ENCODE data around the gene CD52. TPM values are rescaled to one million over a fixed set of nuclear protein-coding genes. Genes with fewer than 3 reads are reported as not detected.

CD52 gene
- total RNA-seq, 3 donors from 2014 or later, result 8.3 to 12.8 (median 12.3) TPM

GRCh38 chr1:26320896-26321295 lies 3.1 kb downstream of the CD52 start:
- no peak overlapping the region for H3K27ac ChIP-seq
- no peaks in the 10 kb centered on the region for H3K9me3 ChIP-seq
- intact Hi-C loops (cut with DNase I; ENCODE audit: low total_unique reads), result loop anchor here (5.0 kb wide), 1 partner anchor 44 kb away; no protein-coding TSS in a partner anchor
- H3K4me1 ChIP-seq, result peaks cover 0 to 4% of the 10 kb centered on the region in 2 donors
- H3K27me3 ChIP-seq, result no peaks in the 10 kb centered on the region
- no peak for DNase-seq (ENCODE audit: low spot score in 2 of 2)
- no peak for TF ChIP-seq POLR2AphosphoS5 (IDR thresholded peaks at IDR 0.05)
- TF ChIP-seq CTCF (IDR thresholded peaks at IDR 0.05), result no peak
- TF ChIP-seq POLR2A (IDR thresholded peaks at IDR 0.05), result no peak
- H3K36me3 ChIP-seq, result no peaks in the 10 kb centered on the region
- H3K4me3 ChIP-seq, result no peak overlapping the region

GRCh38 chr1:26321315-26322041 lies 3.7 kb downstream of the CD52 start:
- Histone ChIP-seq H3K9me3 (no peaks in the 10 kb centered on the region), H3K4me3 (no peak overlapping the region), H3K27ac (no peak overlapping the region), H3K4me1 (peaks cover 0 to 4% of the 10 kb centered on the region in 2 donors), H3K36me3 (no peaks in the 10 kb centered on the region), H3K27me3 (no peaks in the 10 kb centered on the region)
- TF ChIP-seq POLR2AphosphoS5 (IDR thresholded peaks at IDR 0.05) (peak in 1 of 3 donors; percentile 37), CTCF (IDR thresholded peaks at IDR 0.05) (peak; percentile 83 to 93 (median 92)), POLR2A (IDR thresholded peaks at IDR 0.05) (no peak)
- DNase-seq (ENCODE audit: low spot score in 2 of 2), result peak; percentile 88 to 89
- intact Hi-C loops (cut with DNase I; ENCODE audit: low total_unique reads), result loop anchor here (5.0 kb wide), 1 partner anchor 44 kb away; no protein-coding TSS in a partner anchor

GRCh38 chr1:26322042-26322331 lies 4.2 kb downstream of the CD52 start:
- TF ChIP-seq CTCF (IDR thresholded peaks at IDR 0.05) (no peak), POLR2AphosphoS5 (IDR thresholded peaks at IDR 0.05) (no peak), POLR2A (IDR thresholded peaks at IDR 0.05) (no peak)
- H3K4me3 ChIP-seq, result no peak overlapping the region
- intact Hi-C loops (cut with DNase I; ENCODE audit: low total_unique reads), result loop anchor here (5.0 kb wide), 1 partner anchor 45 kb away; no protein-coding TSS in a partner anchor
- no peaks in the 10 kb centered on the region for H3K36me3 ChIP-seq
- H3K4me1 ChIP-seq, result peaks cover 0 to 4% of the 10 kb centered on the region in 2 donors
- H3K27me3 ChIP-seq, result no peaks in the 10 kb centered on the region
- DNase-seq (ENCODE audit: low spot score in 2 of 2), result no peak
- H3K27ac ChIP-seq, result no peak overlapping the region
- no peaks in the 10 kb centered on the region for H3K9me3 ChIP-seq

GRCh38 chr1:26323382-26323781 lies 5.6 kb downstream of the CD52 start:
- intact Hi-C loops (cut with DNase I; ENCODE audit: low total_unique reads), result loop anchor here (5.0 kb wide), 1 partner anchor 46 kb away; no protein-coding TSS in a partner anchor
- H3K27ac ChIP-seq, result no peak overlapping the region
- TF ChIP-seq CTCF (IDR thresholded peaks at IDR 0.05), result no peak
- TF ChIP-seq POLR2AphosphoS5 (IDR thresholded peaks at IDR 0.05), result no peak
- no peak for TF ChIP-seq POLR2A (IDR thresholded peaks at IDR 0.05)

GRCh38 chr1:26324550-26324949 lies 6.8 kb downstream of the CD52 start:
- H3K36me3 ChIP-seq, result no peaks in the 10 kb centered on the region
- H3K27me3 ChIP-seq, result no peaks in the 10 kb centered on the region
- no peak for DNase-seq (ENCODE audit: low spot score in 2 of 2)
- intact Hi-C loops (cut with DNase I; ENCODE audit: low total_unique reads), result loop anchor here (5.0 kb wide), 1 partner anchor 47 kb away; no protein-coding TSS in a partner anchor
- H3K4me1 ChIP-seq, result peaks cover 0 to 4% of the 10 kb centered on the region in 2 donors
- no peak overlapping the region for H3K4me3 ChIP-seq
- no peak overlapping the region for H3K27ac ChIP-seq
- TF ChIP-seq POLR2AphosphoS5 (IDR thresholded peaks at IDR 0.05) (no peak), CTCF (IDR thresholded peaks at IDR 0.05) (no peak), POLR2A (IDR thresholded peaks at IDR 0.05) (no peak)
- H3K9me3 ChIP-seq, result no peaks in the 10 kb centered on the region

More at GRCh38 chr1:26323382-26323781, 5.6 kb downstream of the CD52 start:
- Histone ChIP-seq H3K4me1 (peaks cover 0 to 4% of the 10 kb centered on the region in 2 donors), H3K36me3 (no peaks in the 10 kb centered on the region), H3K9me3 (no peaks in the 10 kb centered on the region), H3K27me3 (no peaks in the 10 kb centered on the region), H3K4me3 (no peak overlapping the region)
- no peak for DNase-seq (ENCODE audit: low spot score in 2 of 2)
